Measurements from ENCODE around the gene EFNA5.

The EFNA5 gene

DNA sequence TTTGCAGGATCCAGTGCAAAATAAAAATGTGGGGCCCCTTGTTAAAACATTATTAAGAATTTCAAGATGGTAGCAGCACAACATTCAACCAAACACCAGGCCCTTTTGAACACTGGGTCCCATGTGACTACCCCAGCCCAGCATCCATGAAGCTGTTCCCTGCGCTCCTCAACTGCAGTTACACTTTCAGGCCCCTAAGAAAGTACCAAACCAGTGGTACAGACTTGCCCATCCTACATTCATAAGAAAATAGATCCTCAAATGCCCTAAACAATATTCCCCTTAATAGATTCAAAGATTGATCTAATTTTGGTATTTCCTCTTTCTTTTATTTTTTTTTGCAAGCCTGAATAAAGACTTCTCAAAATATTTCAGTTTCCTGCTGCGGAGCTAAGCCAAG, 201.7 kb downstream of the EFNA5 start:
- H3K27me3 ChIP-seq (ENCODE audit: low read depth) = no peaks in the 10 kb centered on the region
- H3K9me3 ChIP-seq = no peaks in the 10 kb centered on the region
- no peak for DNase-seq (ENCODE audit: low spot score in 2 of 2)
- H3K4me3 ChIP-seq = no peak overlapping the region
- H3K36me3 ChIP-seq (replicated peaks) = no peaks in the 10 kb centered on the region
- H3K4me1 ChIP-seq = peaks cover 71% of the 10 kb centered on the region
- in situ Hi-C loops (cut with MboI; ENCODE audit: low sequenced_read_pairs) = loop anchor here (25.0 kb wide), 1 partner anchor 193 kb away; the partner anchor contains the start of gene EFNA5

GRCh38 chr5:107468276-107468675, 202.5 kb downstream of the EFNA5 start:
- Histone ChIP-seq H3K27me3 (ENCODE audit: low read depth) (no peaks in the 10 kb centered on the region), H3K4me3 (no peak overlapping the region), H3K4me1 (peaks cover 71% of the 10 kb centered on the region), H3K9me3 (no peaks in the 10 kb centered on the region), H3K36me3 (replicated peaks) (no peaks in the 10 kb centered on the region)
- no peak for DNase-seq (ENCODE audit: low spot score in 2 of 2)
- in situ Hi-C loops (cut with MboI; ENCODE audit: low sequenced_read_pairs) = loop anchor here (25.0 kb wide), 1 partner anchor 194 kb away; the partner anchor contains the start of gene EFNA5

- DNase-seq (ENCODE audit: low spot score in 2 of 2) = no peak
Measured at GRCh38 chr5:107467137-107467932, 203.4 kb downstream of the EFNA5 start.

GRCh38 chr5:107466233-107466769, 204.4 kb downstream of the EFNA5 start:
- Histone ChIP-seq H3K4me3 (no peak overlapping the region), H3K4me1 (peaks cover 76% of the 10 kb centered on the region), H3K36me3 (replicated peaks) (no peaks in the 10 kb centered on the region), H3K27me3 (ENCODE audit: low read depth) (no peaks in the 10 kb centered on the region), H3K9me3 (no peaks in the 10 kb centered on the region)
- in situ Hi-C loops (cut with MboI; ENCODE audit: low sequenced_read_pairs) = loop anchor here (25.0 kb wide), 1 partner anchor 196 kb away; the partner anchor contains the start of gene EFNA5
- peak; percentile 59 to 71 for DNase-seq (ENCODE audit: low spot score in 2 of 2)

More at GRCh38 chr5:107467137-107467932, 203.4 kb downstream of the EFNA5 start:
- in situ Hi-C loops (cut with MboI; ENCODE audit: low sequenced_read_pairs) = loop anchor here (25.0 kb wide), 1 partner anchor 195 kb away; the partner anchor contains the start of gene EFNA5
- Histone ChIP-seq H3K27me3 (ENCODE audit: low read depth) (no peaks in the 10 kb centered on the region), H3K4me3 (no peak overlapping the region), H3K36me3 (replicated peaks) (no peaks in the 10 kb centered on the region), H3K9me3 (no peaks in the 10 kb centered on the region), H3K4me1 (peaks cover 68% of the 10 kb centered on the region)

DNA sequence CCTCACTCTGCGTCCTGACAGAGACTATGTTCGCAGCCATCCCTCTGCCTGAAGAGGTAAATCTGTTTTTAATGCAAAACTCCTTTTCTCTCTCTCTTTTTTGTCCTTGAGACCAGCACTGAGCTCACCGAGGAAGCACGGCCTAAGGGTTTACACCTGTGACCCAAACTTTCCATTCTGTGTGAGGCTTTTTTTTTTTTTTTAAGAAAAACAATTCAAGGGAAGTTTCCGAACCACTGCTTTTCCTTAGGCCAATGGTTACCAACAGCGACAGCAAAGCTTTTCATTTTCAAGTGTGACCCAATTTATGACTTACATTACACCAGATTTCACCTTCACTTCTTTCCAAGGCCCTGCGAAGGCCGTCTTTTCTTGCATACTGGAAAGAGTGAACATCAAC, 205.9 kb downstream of the EFNA5 start:
- in situ Hi-C loops (cut with MboI; ENCODE audit: low sequenced_read_pairs) = loop anchor here (25.0 kb wide), 1 partner anchor 197 kb away; the partner anchor contains the start of gene EFNA5
- H3K9me3 ChIP-seq = no peaks in the 10 kb centered on the region
- DNase-seq (ENCODE audit: low spot score in 2 of 2) = no peak
- no peaks in the 10 kb centered on the region for H3K36me3 ChIP-seq (replicated peaks)
- no peaks in the 10 kb centered on the region for H3K27me3 ChIP-seq (ENCODE audit: low read depth)
- peaks cover 78% of the 10 kb centered on the region for H3K4me1 ChIP-seq
- no peak overlapping the region for H3K4me3 ChIP-seq

DNA sequence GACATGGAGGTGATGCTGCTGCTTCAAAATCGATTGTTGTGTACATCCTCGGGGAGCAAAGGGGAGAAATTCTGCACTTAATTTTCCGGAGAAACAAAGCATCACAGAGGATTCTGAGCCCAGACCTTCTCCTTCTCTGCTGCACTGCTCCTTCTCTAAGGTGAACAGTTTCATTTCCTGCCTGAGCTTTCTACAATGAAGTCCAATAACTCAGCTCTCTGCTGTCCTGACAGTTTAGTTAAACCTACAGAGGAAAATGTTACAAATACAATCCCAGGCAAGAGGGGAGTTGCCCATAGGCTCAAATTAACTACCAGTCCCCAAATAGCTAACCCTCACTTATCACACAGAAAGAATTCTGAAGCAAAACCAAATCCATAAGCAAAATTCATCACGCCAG, 206.3 kb downstream of the EFNA5 start:
- peaks cover 73% of the 10 kb centered on the region for H3K4me1 ChIP-seq

GRCh38 chr5:107463731-107464130, 207.0 kb downstream of the EFNA5 start:
- Histone ChIP-seq H3K36me3 (replicated peaks) (no peaks in the 10 kb centered on the region), H3K4me1 (peaks cover 69% of the 10 kb centered on the region), H3K4me3 (no peak overlapping the region), H3K9me3 (no peaks in the 10 kb centered on the region), H3K27me3 (ENCODE audit: low read depth) (no peaks in the 10 kb centered on the region)
- in situ Hi-C loops (cut with MboI; ENCODE audit: low sequenced_read_pairs) = loop anchor here (25.0 kb wide), 1 partner anchor 199 kb away; the partner anchor contains the start of gene EFNA5
- no peak for DNase-seq (ENCODE audit: low spot score in 2 of 2)

More for the DNA sequence above, 206.3 kb downstream of the EFNA5 start:
- in situ Hi-C loops (cut with MboI; ENCODE audit: low sequenced_read_pairs) = loop anchor here (25.0 kb wide), 1 partner anchor 198 kb away; the partner anchor contains the start of gene EFNA5
- no peaks in the 10 kb centered on the region for H3K27me3 ChIP-seq (ENCODE audit: low read depth)
- H3K9me3 ChIP-seq = no peaks in the 10 kb centered on the region
- no peak for DNase-seq (ENCODE audit: low spot score in 2 of 2)
- no peak overlapping the region for H3K4me3 ChIP-seq
- no peaks in the 10 kb centered on the region for H3K36me3 ChIP-seq (replicated peaks)

DNA sequence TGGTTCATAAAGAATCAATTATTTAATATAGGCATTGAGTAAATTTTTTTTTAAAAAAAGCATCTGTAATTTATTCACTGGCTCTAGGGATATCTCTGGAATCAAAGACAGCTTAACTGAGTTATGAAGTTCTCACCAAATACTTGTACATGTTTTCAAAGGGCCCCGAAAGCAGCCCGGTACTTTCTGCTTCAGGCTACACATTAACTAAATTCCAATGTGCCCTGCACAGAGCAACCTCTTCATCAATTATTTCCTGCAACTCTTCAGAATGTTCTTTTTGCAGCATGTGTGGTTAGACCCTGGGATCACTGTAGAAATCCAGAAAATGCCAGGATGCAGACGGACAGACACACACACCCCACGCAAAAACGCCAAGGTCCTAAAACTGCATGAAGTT, 209.0 kb downstream of the EFNA5 start:
- no peak for DNase-seq (ENCODE audit: low spot score in 2 of 2)
- Histone ChIP-seq H3K36me3 (replicated peaks) (no peaks in the 10 kb centered on the region), H3K4me1 (peaks cover 63% of the 10 kb centered on the region), H3K4me3 (no peak overlapping the region), H3K27me3 (ENCODE audit: low read depth) (no peaks in the 10 kb centered on the region), H3K9me3 (no peaks in the 10 kb centered on the region)
- in situ Hi-C loops (cut with MboI; ENCODE audit: low sequenced_read_pairs) = loop anchor here (25.0 kb wide), 1 partner anchor 201 kb away; the partner anchor contains the start of gene EFNA5

- Histone ChIP-seq H3K4me1 (peaks cover 63% of the 10 kb centered on the region), H3K4me3 (no peak overlapping the region), H3K36me3 (replicated peaks) (no peaks in the 10 kb centered on the region), H3K27me3 (ENCODE audit: low read depth) (no peaks in the 10 kb centered on the region), H3K9me3 (no peaks in the 10 kb centered on the region)
- in situ Hi-C loops (cut with MboI; ENCODE audit: low sequenced_read_pairs) = loop anchor here (25.0 kb wide), 1 partner anchor 202 kb away; the partner anchor contains the start of gene EFNA5
- DNase-seq (ENCODE audit: low spot score in 2 of 2) = peak; percentile 43 to 69
Measured at GRCh38 chr5:107460789-107461188, 209.9 kb downstream of the EFNA5 start.

DNA sequence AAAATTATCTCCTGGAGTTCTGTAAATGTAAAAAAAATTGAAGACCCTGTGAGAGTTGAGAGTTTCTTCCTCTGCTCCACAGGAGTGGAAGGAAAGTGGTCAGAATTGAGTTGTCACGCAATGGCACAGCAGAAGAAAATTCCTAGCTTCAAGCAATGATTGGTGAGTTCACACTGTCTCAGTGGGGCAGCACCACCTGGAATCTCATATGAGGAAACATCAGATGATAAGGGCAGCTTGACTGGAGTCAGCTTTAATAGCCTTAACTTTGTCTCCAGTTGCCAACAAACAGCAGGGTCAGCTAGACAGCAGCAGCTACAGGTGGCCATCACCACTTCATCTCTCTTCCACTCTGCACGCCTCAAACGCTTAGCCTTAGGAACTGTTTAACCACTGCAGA, 211.1 kb downstream of the EFNA5 start:
- no peak for DNase-seq (ENCODE audit: low spot score in 2 of 2)
- Histone ChIP-seq H3K4me3 (no peak overlapping the region), H3K9me3 (no peaks in the 10 kb centered on the region), H3K4me1 (peaks cover 60% of the 10 kb centered on the region), H3K36me3 (replicated peaks) (no peaks in the 10 kb centered on the region), H3K27me3 (ENCODE audit: low read depth) (no peaks in the 10 kb centered on the region)
- in situ Hi-C loops (cut with MboI; ENCODE audit: low sequenced_read_pairs) = loop anchor here (25.0 kb wide), 1 partner anchor 203 kb away; the partner anchor contains the start of gene EFNA5

GRCh38 chr5:107458322-107458721, 212.4 kb downstream of the EFNA5 start:
- peaks cover 69% of the 10 kb centered on the region for H3K4me1 ChIP-seq
- no peaks in the 10 kb centered on the region for H3K36me3 ChIP-seq (replicated peaks)
- no peaks in the 10 kb centered on the region for H3K9me3 ChIP-seq
- in situ Hi-C loops (cut with MboI; ENCODE audit: low sequenced_read_pairs) = loop anchor here (25.0 kb wide), 1 partner anchor 204 kb away; the partner anchor contains the start of gene EFNA5
- no peaks in the 10 kb centered on the region for H3K27me3 ChIP-seq (ENCODE audit: low read depth)
- no peak for DNase-seq (ENCODE audit: low spot score in 2 of 2)
- no peak overlapping the region for H3K4me3 ChIP-seq

DNA sequence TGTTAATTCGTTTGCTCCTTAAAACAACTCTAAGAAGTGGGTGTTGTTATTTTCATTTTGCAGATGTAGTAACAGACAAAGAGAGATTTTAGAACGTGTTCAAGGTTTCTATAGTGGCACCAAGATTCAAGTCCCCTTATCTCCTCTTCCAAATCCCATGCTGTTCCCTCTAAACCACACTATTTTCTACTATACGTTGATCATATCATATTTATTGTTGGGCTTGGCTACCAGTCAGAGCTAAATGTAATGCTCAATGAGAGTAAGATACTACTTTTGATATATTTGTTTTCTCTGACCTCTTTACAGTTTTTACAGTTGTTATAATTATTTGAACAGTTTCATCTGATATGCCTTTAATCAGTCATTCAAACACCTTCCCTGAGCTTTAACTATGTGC, 212.9 kb downstream of the EFNA5 start:
- Histone ChIP-seq H3K4me3 (no peak overlapping the region), H3K4me1 (peaks cover 69% of the 10 kb centered on the region), H3K36me3 (replicated peaks) (no peaks in the 10 kb centered on the region), H3K9me3 (no peaks in the 10 kb centered on the region), H3K27me3 (ENCODE audit: low read depth) (no peaks in the 10 kb centered on the region)
- DNase-seq (ENCODE audit: low spot score in 2 of 2) = no peak
- in situ Hi-C loops (cut with MboI; ENCODE audit: low sequenced_read_pairs) = loop anchor here (25.0 kb wide), 1 partner anchor 204 kb away; the partner anchor contains the start of gene EFNA5

DNA sequence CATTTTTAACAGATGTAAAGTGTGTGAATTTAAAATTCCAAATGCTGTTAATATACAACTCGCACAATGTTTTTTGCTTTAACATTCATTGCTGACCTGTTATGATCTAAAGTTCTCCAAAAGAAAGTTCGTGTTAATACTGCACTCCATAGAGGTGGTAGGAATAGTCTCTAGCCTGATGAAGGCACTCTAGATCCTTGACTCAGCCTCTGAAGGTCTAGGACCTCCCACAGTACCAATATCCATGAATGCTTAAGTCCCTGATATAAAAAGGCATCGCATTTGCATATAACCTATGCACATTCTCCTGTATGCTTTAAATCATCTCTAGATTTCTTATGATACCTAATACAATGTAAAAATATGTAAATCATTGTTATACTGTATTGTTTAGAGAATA, 213.6 kb downstream of the EFNA5 start:
- in situ Hi-C loops (cut with MboI; ENCODE audit: low sequenced_read_pairs) = loop anchor here (25.0 kb wide), 1 partner anchor 205 kb away; the partner anchor contains the start of gene EFNA5
- no peak for DNase-seq (ENCODE audit: low spot score in 2 of 2)
- peaks cover 66% of the 10 kb centered on the region for H3K4me1 ChIP-seq

More for the DNA sequence above, 213.6 kb downstream of the EFNA5 start:
- no peaks in the 10 kb centered on the region for H3K9me3 ChIP-seq
- H3K36me3 ChIP-seq (replicated peaks) = no peaks in the 10 kb centered on the region
- H3K4me3 ChIP-seq = no peak overlapping the region
- H3K27me3 ChIP-seq (ENCODE audit: low read depth) = no peaks in the 10 kb centered on the region
